K562 treated with DMSO at 1 percent for 4 hours (cell line): ENCODE data around the gene MARCHF2. TPM values are rescaled to one million over a fixed set of nuclear protein-coding genes. Genes with fewer than 3 reads are reported as not detected.

ENCODE experiments used
- total RNA-seq: library from RNA; unstranded; fragments of 300-600 nt; gene quantifications from 2 replicates; pipeline ENCODE4 v1.2.3, GENCODE V29; 2022; ENCODE audit not compliant: insufficient read depth

Gene MARCHF2, protein sequence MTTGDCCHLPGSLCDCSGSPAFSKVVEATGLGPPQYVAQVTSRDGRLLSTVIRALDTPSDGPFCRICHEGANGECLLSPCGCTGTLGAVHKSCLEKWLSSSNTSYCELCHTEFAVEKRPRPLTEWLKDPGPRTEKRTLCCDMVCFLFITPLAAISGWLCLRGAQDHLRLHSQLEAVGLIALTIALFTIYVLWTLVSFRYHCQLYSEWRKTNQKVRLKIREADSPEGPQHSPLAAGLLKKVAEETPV
- total RNA-seq = 13.8 and 15.4 TPM in 2 replicates

DNA sequence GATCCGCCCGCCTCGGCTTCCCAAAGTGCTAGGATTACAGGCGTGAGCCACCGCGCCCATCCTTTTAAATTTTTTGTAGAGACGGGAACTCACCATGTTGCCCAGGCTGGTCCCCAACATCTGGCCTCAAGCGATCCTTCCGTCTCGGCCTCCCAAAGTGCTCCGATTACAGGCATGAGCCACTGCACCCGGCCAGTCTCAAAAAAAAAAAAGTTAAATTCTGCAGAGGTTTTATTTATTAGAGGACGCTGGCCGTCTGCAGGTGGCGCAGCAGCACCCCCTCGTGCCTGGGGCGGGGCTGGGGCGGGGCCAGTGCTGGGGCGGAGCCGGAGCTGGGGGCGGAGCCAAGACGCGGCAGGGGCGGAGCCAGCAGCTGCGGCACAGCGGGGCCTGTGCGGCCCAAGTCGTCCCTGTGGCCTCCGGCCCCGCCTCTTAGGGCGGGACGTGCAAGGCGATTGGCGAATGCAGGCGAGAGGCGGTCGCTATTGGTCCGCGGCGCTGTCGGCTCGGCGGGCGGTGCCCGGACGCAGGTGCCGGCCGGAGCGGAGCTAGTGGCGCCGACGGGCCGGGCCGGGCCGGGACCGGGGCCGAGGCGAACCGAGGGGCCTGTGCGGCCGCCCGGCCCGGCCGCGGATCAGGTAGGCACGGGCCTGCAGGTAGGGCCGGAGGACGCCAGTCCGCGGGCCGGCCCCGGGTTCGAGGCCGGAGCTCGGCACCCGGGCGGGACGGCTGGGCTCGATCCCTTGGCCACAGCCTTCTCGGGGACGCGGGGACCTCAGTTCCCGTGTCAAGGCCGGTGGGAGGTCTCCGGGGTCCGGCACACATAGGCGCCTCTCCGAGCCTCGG is at the start of gene MARCHF2:
MARCHF2 (plus strand) TSS at position 523 of the 846 bp plus-strand sequence. CDS start 8,536 bp downstream, outside the sequence.

DNA sequence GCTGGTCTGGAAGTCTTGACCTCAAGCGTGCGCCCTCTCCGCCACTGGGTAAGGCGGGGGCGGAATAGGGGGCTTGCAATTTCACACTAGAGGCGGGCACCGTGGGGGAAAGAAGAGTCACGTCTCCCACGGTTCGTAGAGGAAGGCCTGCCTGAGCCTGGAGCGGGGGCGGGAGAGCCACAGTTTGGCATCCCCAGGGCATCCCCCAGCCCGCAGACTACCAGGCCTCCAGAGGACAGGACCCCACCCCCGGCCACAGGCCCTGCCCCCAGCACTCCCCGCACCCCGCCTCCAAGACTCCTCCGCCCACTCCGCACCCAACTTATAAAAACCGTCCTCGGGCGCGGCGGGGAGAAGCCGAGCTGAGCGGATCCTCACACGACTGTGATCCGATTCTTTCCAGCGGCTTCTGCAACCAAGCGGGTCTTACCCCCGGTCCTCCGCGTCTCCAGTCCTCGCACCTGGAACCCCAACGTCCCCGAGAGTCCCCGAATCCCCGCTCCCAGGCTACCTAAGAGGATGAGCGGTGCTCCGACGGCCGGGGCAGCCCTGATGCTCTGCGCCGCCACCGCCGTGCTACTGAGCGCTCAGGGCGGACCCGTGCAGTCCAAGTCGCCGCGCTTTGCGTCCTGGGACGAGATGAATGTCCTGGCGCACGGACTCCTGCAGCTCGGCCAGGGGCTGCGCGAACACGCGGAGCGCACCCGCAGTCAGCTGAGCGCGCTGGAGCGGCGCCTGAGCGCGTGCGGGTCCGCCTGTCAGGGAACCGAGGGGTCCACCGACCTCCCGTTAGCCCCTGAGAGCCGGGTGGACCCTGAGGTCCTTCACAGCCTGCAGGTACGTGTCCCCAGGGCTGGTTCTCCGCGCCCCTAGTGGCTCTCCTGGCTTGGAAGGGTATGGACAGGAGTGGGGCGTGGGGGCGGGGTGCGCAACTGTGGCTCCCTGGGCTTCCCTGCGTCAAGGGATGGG is 49.0 kb upstream of the MARCHF2 start, which contains the start of gene ANGPTL4:
ANGPTL4 (plus strand) TSS at position 353 of the 969 bp plus-strand sequence; CDS start at position 520, 167 bp downstream.

DNA sequence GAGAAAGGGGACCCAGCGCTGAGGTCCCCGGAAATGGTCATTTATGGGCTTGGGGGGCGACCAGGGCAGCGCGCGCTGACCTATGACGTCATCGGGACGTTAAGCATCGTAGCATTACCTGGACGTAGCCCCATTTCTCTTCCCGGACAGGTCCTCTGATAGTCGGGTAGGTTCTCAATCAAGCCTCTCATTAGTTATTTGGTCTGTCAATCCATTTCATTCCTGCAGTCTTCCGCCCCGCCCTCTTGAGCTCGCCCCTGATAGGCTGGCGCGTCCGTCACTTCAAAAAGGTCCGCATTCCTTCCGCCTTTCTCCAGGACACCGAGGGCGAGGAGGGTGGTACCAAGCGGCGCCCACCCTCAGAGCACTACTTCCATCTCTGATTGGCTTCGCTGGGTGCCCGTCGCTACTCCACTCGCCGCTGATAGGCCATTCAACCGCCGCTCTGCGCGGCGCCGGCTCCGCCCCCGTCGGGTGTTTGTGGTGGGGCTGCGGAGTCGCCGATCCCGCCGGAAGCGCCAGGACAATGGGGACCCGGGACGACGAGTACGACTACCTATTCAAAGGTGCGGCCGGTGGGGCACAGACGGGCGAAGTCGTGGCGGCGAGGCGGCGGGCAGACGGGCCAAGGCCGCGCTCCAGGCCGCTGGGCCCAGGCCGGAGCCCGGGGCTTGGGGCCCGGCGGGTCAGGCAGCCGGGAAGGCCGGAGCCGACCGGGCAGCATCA is 23.1 kb upstream of the MARCHF2 start, which contains the start of gene RAB11B:
RAB11B (plus strand) TSS at position 470 of the 726 bp plus-strand sequence; CDS start at position 527, 57 bp downstream.

DNA sequence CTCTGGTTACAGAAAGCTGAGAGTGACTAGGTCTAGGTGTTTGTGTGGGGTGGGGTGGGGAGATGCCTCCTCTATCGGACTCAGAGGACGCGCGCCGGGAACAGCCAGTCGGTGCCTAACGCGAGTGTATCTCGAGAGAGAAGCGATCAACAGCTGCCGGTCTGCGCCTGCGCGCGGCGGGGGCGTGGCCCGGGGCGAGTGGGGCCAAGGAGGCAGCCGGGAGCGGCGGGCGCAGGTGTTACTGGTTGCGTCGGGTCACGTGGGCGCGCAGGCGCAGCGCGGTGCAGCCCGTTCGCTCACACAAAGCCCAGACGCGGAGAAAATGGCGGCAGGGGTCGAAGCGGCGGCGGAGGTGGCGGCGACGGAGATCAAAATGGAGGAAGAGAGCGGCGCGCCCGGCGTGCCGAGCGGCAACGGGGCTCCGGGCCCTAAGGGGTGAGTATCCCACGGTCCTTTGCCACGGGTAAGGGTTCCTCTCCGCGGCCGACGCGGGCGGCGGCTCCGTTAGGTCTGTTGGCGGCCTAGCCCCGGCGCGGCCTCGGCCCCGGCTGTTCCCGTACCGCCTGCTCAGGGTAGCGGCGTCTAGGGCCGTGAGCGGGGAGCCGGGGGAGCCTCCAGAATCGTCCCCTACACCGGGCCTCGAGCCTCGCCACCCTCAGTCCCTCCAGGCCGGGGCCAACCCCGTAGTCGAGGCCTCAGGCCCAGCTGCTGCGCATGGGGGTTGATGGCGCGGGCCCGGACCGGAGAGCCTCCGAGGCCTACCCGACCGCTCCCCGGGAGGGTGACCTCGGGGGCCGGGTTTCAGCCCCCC is 31.8 kb downstream of the MARCHF2 start, which contains the start of gene HNRNPM:
HNRNPM (plus strand) TSS at position 299 of the 811 bp plus-strand sequence; CDS start at position 323, 24 bp downstream.

Other genes starting within 250 kb of the MARCHF2 start
- 14.0 and 16.9 TPM in 2 replicates for gene CERS4, start 203.9 kb upstream of the MARCHF2 start, total RNA-seq
- 81.9 and 94.6 TPM in 2 replicates for gene CD320, start 104.9 kb upstream of the MARCHF2 start, total RNA-seq
- 125 and 162 TPM in 2 replicates for gene NDUFA7, start 91.9 kb upstream of the MARCHF2 start, total RNA-seq
- 2,822 and 2,824 TPM in 2 replicates for gene RPS28, start 91.8 kb upstream of the MARCHF2 start, total RNA-seq
- 2.0 TPM in 1 of 2 replicates, not detected in the other for gene KANK3, start 70.0 kb upstream of the MARCHF2 start, total RNA-seq
- 1.9 TPM in 1 of 2 replicates, not detected in the other for gene ANGPTL4, start 49.1 kb upstream of the MARCHF2 start, total RNA-seq
- gene RAB11B, start 22.9 kb upstream of the MARCHF2 start, total RNA-seq = 117 TPM in 2 replicates
- gene HNRNPM, start 31.7 kb downstream of the MARCHF2 start, total RNA-seq = 366 and 371 TPM in 2 replicates
- gene PRAM1, start 89.3 kb downstream of the MARCHF2 start, total RNA-seq = not detected in 2 replicates
- gene ZNF414, start 100.9 kb downstream of the MARCHF2 start, total RNA-seq = 5.4 and 14.3 TPM in 2 replicates
- gene MYO1F, start 164.1 kb downstream of the MARCHF2 start, total RNA-seq = 67.3 and 70.8 TPM in 2 replicates
- 0.46 and 1.1 TPM in 2 replicates for gene ADAMTS10, start 197.4 kb downstream of the MARCHF2 start, total RNA-seq
- gene NFILZ, start 217.3 kb downstream of the MARCHF2 start, total RNA-seq = not detected in 2 replicates